ENCODE measurements around the gene SS18L1.

GRCh38 chr20:62227591-62227976 lies 84.0 kb downstream of the SS18L1 start:
- TF ChIP-seq, protein P1, sequence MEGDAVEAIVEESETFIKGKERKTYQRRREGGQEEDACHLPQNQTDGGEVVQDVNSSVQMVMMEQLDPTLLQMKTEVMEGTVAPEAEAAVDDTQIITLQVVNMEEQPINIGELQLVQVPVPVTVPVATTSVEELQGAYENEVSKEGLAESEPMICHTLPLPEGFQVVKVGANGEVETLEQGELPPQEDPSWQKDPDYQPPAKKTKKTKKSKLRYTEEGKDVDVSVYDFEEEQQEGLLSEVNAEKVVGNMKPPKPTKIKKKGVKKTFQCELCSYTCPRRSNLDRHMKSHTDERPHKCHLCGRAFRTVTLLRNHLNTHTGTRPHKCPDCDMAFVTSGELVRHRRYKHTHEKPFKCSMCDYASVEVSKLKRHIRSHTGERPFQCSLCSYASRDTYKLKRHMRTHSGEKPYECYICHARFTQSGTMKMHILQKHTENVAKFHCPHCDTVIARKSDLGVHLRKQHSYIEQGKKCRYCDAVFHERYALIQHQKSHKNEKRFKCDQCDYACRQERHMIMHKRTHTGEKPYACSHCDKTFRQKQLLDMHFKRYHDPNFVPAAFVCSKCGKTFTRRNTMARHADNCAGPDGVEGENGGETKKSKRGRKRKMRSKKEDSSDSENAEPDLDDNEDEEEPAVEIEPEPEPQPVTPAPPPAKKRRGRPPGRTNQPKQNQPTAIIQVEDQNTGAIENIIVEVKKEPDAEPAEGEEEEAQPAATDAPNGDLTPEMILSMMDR (IDR thresholded peaks at IDR 0.05; ENCODE audit: poor library complexity) = no peak
- TF ChIP-seq EZH2 (IDR thresholded peaks at IDR 0.05; ENCODE audit: borderline replicate concordance) (no peak), EZH2phosphoT487 (IDR thresholded peaks at IDR 0.05; ENCODE audit: low read depth, severe bottlenecking, unreplicated experiment) (no peak)
